OCI-LY7 (cell line): ENCODE results near the gene COX20. TPM values are rescaled to one million over a fixed set of nuclear protein-coding genes. Genes with fewer than 3 reads are reported as not detected.

Source experiments
- BruUV-seq: library from RNA; stranded (reverse); fragments of 400-500 nt; replicated peaks from 2 replicates; lab custom pipeline; 2021; lab: Mats Ljungman, UMichigan
- CTCF ChIA-PET: fragments of 300-600 bp; sonication (Branson Sonifier 250); formaldehyde crosslinking; loops from one replicate; lab custom pipeline; 2022; ENCODE audit warnings: antibody characterized with exemption; ENCODE audit not compliant: unreplicated experiment; lab: Charles Lee
- POLR2A ChIA-PET: fragments of 300-600 bp; sonication (Branson Sonifier 250); formaldehyde crosslinking; loops from one replicate; lab custom pipeline; 2022; ENCODE audit warnings: antibody characterized with exemption; lab: Charles Lee
- DNase-seq: peaks from one replicate; pipeline ENCODE4 v3.0.0-alpha.2; 2015; ENCODE audit warnings: low spot score
- H2AFZ ChIP-seq: fragments of 200-600 bp; sonication (generic), shearing (Covaris generic); 2 replicates; pipeline ENCODE4 v1.6.1; 2014; ENCODE audit warnings: mild to moderate bottlenecking, antibody characterized with exemption, low read length, moderate library complexity
- H3K27ac ChIP-seq: fragments of 200-600 bp; sonication (generic); 2 replicates; pipeline ENCODE4 v1.5.1; 2014; ENCODE audit warnings: mixed run types, low read depth, mild to moderate bottlenecking, moderate library complexity, low read length, inconsistent platforms; ENCODE audit not compliant: poor library complexity, severe bottlenecking
- H3K36me3 ChIP-seq: fragments of 200-600 bp; sonication (generic); 2 replicates; pipeline ENCODE4 v1.6.1; 2014; ENCODE audit warnings: mild to moderate bottlenecking, antibody characterized with exemption, low read length, moderate library complexity, mixed read lengths; ENCODE audit not compliant: insufficient read depth
- H3K4me1 ChIP-seq: fragments of 200-600 bp; sonication (generic); 2 replicates; pipeline ENCODE4 v1.5.1; 2014; ENCODE audit warnings: mild to moderate bottlenecking, low read length; ENCODE audit not compliant: insufficient read depth, poor library complexity, severe bottlenecking
- H3K4me2 ChIP-seq: fragments of 200-600 bp; sonication (generic); 2 replicates; pipeline ENCODE4 v1.6.1; 2014; ENCODE audit warnings: mild to moderate bottlenecking, low read length
- H3K4me3 ChIP-seq: fragments of 200-600 bp; sonication (generic); 2 replicates; pipeline ENCODE4 v1.5.1; 2014; ENCODE audit warnings: mild to moderate bottlenecking, low read depth, low read length; ENCODE audit not compliant: poor library complexity, severe bottlenecking
- H3K79me2 ChIP-seq: fragments of 200-600 bp; sonication (generic); 2 replicates; pipeline ENCODE4 v1.6.1; 2016; ENCODE audit warnings: low read depth, mild to moderate bottlenecking, low read length, moderate library complexity, mixed read lengths; ENCODE audit not compliant: insufficient read depth
- H3K9me2 ChIP-seq: fragments of 200-600 bp; sonication (generic); 2 replicates; pipeline ENCODE4 v1.6.1; 2016; ENCODE audit warnings: mild to moderate bottlenecking, low read length, mixed read lengths; ENCODE audit not compliant: insufficient read depth
- H3K9me3 ChIP-seq: fragments of 200-600 bp; sonication (generic); 2 replicates; pipeline ENCODE4 v1.6.1; 2014; ENCODE audit warnings: mild to moderate bottlenecking, mixed run types, low read length, mixed read lengths
- H4K20me1 ChIP-seq: fragments of 200-600 bp; sonication (generic); 2 replicates; pipeline ENCODE4 v1.6.1; 2014; ENCODE audit warnings: mild to moderate bottlenecking, antibody characterized with exemption, low read length, moderate library complexity, mixed read lengths; ENCODE audit not compliant: insufficient read depth
- CTCF ChIP-seq: fragments of 200-600 bp; sonication (generic); conservative IDR thresholded peaks from 2 replicates; pipeline ENCODE4 v1.5.1; 2014; ENCODE audit warnings: mild to moderate bottlenecking, antibody characterized with exemption, low read length, moderate library complexity, mixed read lengths
- EZH2phosphoT487 ChIP-seq: fragments of 200-600 bp; sonication (generic); IDR thresholded peaks from 2 replicates; pipeline ENCODE4 v1.6.1; 2018; ENCODE audit warnings: low read depth, borderline replicate concordance, mild to moderate bottlenecking, mixed run types, antibody characterized with exemption, low read length, moderate library complexity, mixed read lengths
- intact Hi-C: fragments of 100-400 bp; cut with micrococcal nuclease; formaldehyde crosslinking; loops from one replicate; pipeline ENCODE4 v1.10.0; 2022; ENCODE audit not compliant: unreplicated experiment
- total RNA-seq, 2 experiments: library from RNA; depleted of rRNA in 1 of 2; stranded (reverse); fragments of >200 nt in 1 of 2; shearing (Covaris generic) in 1 of 2; gene quantifications; 2 replicates each; pipeline ENCODE4 v1.2.3, GENCODE V29; 2014 to 2022

The COX20 gene
- total RNA-seq, 2 experiments from 2014 or later = 12.7 to 26.3 TPM

DNA sequence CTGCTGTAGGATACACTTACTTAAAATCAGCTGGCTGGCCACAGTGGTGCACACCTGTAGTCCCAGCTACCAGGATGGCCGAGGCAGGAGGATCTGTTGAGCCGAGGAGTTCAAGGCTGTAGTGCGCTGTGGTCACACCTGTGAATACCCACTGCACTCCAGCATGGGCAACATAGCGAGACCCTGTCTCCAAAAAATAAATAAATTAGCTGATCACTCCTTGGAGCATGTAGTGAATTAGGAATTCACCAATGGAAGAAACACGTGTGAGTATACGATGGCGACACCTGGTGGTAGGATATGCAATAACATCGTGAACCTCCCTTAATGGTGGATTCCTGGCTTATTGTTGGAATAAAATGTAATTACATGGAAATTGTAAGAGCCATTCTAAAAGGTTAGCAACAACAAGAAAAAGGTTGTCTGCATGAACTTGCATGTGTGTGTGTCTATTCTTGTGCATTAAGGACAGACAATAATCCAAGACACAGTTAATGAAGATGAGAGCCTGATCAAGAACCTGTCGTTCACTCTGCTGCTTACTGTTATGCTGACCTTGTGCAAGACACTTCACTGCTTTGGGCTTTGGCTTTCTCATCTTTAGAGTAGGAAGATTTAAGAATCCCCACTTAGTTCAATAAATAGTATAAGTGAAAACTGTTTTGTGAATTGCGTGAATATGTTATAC, 38.6 kb upstream of the COX20 start:
- BruUV-seq = no TSS peak
- H3K4me3 ChIP-seq = no peak overlapping the region

DNA sequence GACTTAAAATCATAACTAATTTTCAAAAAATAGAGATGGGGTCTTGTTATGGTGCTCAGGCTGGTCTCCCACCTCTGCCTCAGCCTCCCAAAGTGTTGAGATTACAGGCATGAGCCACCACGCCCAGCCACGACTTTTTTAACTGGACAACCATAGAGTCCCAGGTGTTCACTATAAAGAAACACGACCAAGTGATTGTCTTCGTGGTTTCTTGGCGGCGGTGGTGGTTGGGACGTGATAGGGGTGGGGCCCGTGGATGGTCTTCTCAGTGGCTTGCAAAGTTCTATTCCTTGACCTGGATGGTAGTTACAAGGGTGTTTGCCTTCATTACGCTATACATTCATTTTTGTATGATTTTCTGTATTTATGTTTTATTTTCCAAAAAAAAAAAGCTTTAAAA, 34.6 kb upstream of the COX20 start:
- intact Hi-C loops = loop anchor here (1.0 kb wide), 2 partner anchors 34 to 241 kb away; partner anchors contain the start of gene COX20
- Histone ChIP-seq H4K20me1 (no peaks in the 10 kb centered on the region), H3K4me2 (peak overlapping the region; percentile 76), H3K9me3 (no peaks in the 10 kb centered on the region), H3K4me1 (peaks cover 10% of the 10 kb centered on the region), H2AFZ (peak overlapping the region; percentile 37; the same call in 1 of the 2 replicates), H3K9me2 (no peaks in the 10 kb centered on the region), H3K4me3 (no peak overlapping the region), H3K27ac (no peak overlapping the region), H3K79me2 (no peaks in the 10 kb centered on the region), H3K36me3 (no peaks in the 10 kb centered on the region)
- BruUV-seq = no TSS peak
- CTCF ChIA-PET = interaction anchor here (1.0 to 2.1 kb wide), 4 partner anchors 33 to 243 kb away, joined by 3 to 19 read pairs (median 8); no protein-coding TSS in a partner anchor
- TF ChIP-seq EZH2phosphoT487 = no peak
- no peak for TF ChIP-seq CTCF
- POLR2A ChIA-PET = interaction anchor here (0.5 to 2.2 kb wide), 20 partner anchors 10 to 518 kb away, joined by 3 to 17 read pairs (median 4); no protein-coding TSS in a partner anchor
- no peak for DNase-seq

More for the DNA sequence above, 38.6 kb upstream of the COX20 start:
- DNase-seq = peak; percentile 62
- intact Hi-C loops = loop anchor here (1.0 to 2.0 kb wide), 2 partner anchors 144 to 194 kb away; partner anchors contain the start of gene DESI2
- TF ChIP-seq CTCF (peak; percentile 99), EZH2phosphoT487 (no peak)
- Histone ChIP-seq H3K4me2 (no peak overlapping the region), H4K20me1 (no peaks in the 10 kb centered on the region), H3K9me2 (no peaks in the 10 kb centered on the region), H3K4me1 (peaks cover 10% of the 10 kb centered on the region), H3K79me2 (no peaks in the 10 kb centered on the region), H2AFZ (no peak overlapping the region), H3K9me3 (no peaks in the 10 kb centered on the region), H3K27ac (no peak overlapping the region), H3K36me3 (no peaks in the 10 kb centered on the region)
- ChIA-PET CTCF (interaction anchor here (1.0 to 1.2 kb wide), 2 partner anchors 192 to 193 kb away, joined by 3 to 5 read pairs; no protein-coding TSS in a partner anchor), POLR2A (interaction anchor here (0.6 to 1.8 kb wide), 4 partner anchors 64 to 235 kb away, joined by 3 to 11 read pairs (median 4); no protein-coding TSS in a partner anchor)
